Thyroid gland (tissue), 4 donors: Measurements from ENCODE around the gene PPP1R2B. TPM values are rescaled to one million over a fixed set of nuclear protein-coding genes. Genes with fewer than 3 reads are reported as not detected.
"Not testable (repeated sequence)": the region's sequence is repeated elsewhere in the genome, so short reads cannot be mapped to it uniquely, and the experiment has no call there.

Experiments used
- DNase-seq, 2 donors: peaks; one replicate each; pipeline ENCODE4 v3.0.0-alpha.2; 2019
- H3K27ac ChIP-seq, 3 donors: fragments of 200-600 bp; sonication (generic); 1 replicate in 2 of 3; 2 replicates in 1 of 3; pipeline ENCODE4 v1.5.1; 2016 to 2019; ENCODE audit warnings: mild to moderate bottlenecking in 1 of 3, moderate library complexity in 1 of 3
- H3K27me3 ChIP-seq: fragments of 200-600 bp; sonication (generic); one replicate; pipeline ENCODE4 v1.5.1; 2019
- H3K36me3 ChIP-seq, 2 donors: fragments of 200-600 bp; sonication (generic); one replicate each; pipeline ENCODE4 v1.5.1; 2016 to 2019
- H3K4me1 ChIP-seq, 2 donors: fragments of 200-600 bp; sonication (generic); one replicate each; pipeline ENCODE4 v1.5.1; 2017 to 2019
- H3K4me3 ChIP-seq, 3 donors: fragments of 200-600 bp; sonication (generic); replicated peaks in 1 of 3; 1 replicate in 2 of 3; 2 replicates in 1 of 3; pipeline ENCODE4 v1.5.1; 2016; ENCODE audit warnings: mild to moderate bottlenecking in 1 of 3
- H3K9me3 ChIP-seq: fragments of 200-600 bp; sonication (generic); one replicate; pipeline ENCODE4 v1.5.1; 2017
- POLR2A ChIP-seq, 2 donors: fragments of 450-650 bp; IDR thresholded peaks; one replicate each; pipeline ENCODE4 v1.6.1; 2017; ENCODE audit warnings: antibody characterized with exemption in 2 of 2, mild to moderate bottlenecking in 2 of 2, moderate library complexity in 1 of 2
- WGBS, 2 donors: methylation state at CpG; one replicate each; pipeline ENCODE4 v1.1.5; 2017; 5-methylcytosine and 5-hydroxymethylcytosine counted together
- intact Hi-C: fragments of 100-400 bp; cut with DNase I; formaldehyde crosslinking; loops from one replicate; pipeline ENCODE4 v1.15.1; 2023
- total RNA-seq, 4 donors: library from RNA; depleted of rRNA; stranded (reverse); fragments of >200 nt; gene quantifications; one replicate each; pipeline ENCODE4 v1.2.3, GENCODE V29; 2016
- TF ChIP-seq, protein P1 (sequence below), 6 experiments: fragments of 200-600 bp in 3 of 6; fragments of 450-650 bp in 3 of 6; sonication (generic) in 3 of 6; IDR thresholded peaks; one replicate each; pipeline ENCODE4 v1.5.1; 2016 to 2019; ENCODE audit warnings: antibody characterized with exemption in 6 of 6, mild to moderate bottlenecking in 2 of 6, inconsistent platforms in 1 of 6, moderate library complexity in 1 of 6

PPP1R2B gene
- total RNA-seq, 4 donors from 2014 or later = not detected

DNA sequence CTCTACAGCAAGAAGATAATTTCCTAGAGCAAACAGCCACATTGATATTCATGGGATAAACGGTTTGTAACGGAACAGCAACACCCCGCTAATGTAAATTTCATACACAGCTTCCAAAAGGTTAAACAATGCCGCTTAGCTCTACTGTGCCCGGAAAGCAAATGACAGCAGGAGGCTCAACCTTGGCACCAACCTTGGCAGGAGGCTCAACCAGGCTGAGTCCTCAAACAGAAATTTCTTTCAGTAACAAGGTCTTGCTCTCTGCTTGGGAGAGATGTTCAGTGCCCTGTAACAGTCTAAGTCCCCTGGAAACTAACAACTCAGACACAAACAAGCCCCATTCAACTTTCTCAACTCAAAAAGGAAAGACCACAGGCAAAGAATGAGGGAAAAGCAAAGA lies 11.1 kb upstream of the PPP1R2B start:
- Histone ChIP-seq H3K4me3 (no peak overlapping the region), H3K27ac (no peak overlapping the region), H3K27me3 (no peaks in the 10 kb centered on the region), H3K4me1 (no peaks in the 10 kb centered on the region), H3K9me3 (no peaks in the 10 kb centered on the region), H3K36me3 (no peaks in the 10 kb centered on the region)
- DNase-seq = no peak
- intact Hi-C loops = no loop called here
- no peak for TF ChIP-seq POLR2A (IDR thresholded peaks at IDR 0.05)
- TF ChIP-seq, protein P1, sequence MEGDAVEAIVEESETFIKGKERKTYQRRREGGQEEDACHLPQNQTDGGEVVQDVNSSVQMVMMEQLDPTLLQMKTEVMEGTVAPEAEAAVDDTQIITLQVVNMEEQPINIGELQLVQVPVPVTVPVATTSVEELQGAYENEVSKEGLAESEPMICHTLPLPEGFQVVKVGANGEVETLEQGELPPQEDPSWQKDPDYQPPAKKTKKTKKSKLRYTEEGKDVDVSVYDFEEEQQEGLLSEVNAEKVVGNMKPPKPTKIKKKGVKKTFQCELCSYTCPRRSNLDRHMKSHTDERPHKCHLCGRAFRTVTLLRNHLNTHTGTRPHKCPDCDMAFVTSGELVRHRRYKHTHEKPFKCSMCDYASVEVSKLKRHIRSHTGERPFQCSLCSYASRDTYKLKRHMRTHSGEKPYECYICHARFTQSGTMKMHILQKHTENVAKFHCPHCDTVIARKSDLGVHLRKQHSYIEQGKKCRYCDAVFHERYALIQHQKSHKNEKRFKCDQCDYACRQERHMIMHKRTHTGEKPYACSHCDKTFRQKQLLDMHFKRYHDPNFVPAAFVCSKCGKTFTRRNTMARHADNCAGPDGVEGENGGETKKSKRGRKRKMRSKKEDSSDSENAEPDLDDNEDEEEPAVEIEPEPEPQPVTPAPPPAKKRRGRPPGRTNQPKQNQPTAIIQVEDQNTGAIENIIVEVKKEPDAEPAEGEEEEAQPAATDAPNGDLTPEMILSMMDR (IDR thresholded peaks at IDR 0.05) = no peak
- WGBS, 2 donors = 88 to 93% methylated on average over 5 of the region's 5 CpGs

DNA sequence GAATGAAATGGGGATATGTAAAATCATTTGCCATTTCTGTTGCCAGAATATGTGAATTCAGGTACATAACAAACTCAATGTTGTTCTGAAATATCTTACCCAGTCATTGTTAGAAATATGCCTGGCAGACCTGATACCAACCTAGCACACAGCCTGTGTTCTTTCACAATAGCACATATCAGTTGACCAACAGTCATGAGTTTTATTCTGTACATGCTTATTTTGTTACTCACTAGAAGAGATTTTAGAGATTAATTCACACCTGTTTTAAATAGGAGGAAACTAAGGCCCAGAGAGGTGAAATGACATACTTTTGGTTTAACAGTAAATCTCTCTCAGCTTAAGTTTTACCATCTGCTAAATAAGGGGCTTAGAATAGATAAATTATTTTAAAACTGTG lies 8.4 kb upstream of the PPP1R2B start:
- no peaks in the 10 kb centered on the region for H3K36me3 ChIP-seq
- no peak overlapping the region for H3K27ac ChIP-seq
- TF ChIP-seq, protein P1 (IDR thresholded peaks at IDR 0.05) = no peak
- no peak for TF ChIP-seq POLR2A (IDR thresholded peaks at IDR 0.05)
- H3K4me1 ChIP-seq = no peaks in the 10 kb centered on the region
- H3K9me3 ChIP-seq = no peaks in the 10 kb centered on the region
- no peak for DNase-seq
- no peak overlapping the region for H3K4me3 ChIP-seq
- H3K27me3 ChIP-seq = no peaks in the 10 kb centered on the region
- intact Hi-C loops = no loop called here

DNA sequence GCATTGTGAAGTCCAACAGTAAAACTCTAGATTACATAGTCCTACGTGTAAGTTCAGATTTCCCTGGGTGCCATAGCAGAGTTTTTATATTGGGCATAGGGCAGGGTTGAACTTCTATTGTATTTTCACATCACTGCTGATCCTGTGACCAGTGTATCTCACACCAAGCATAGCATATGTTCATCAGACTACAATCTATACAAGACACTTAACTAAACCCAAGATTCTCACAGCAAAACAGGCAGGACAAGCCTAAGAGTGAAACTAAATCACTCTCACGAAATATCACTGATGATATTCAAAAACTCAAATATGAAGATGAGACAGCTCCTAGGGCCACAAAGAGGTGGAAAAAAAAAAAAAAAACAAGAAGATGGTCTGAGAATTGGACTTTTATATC lies 3.2 kb upstream of the PPP1R2B start:
- H3K4me3 ChIP-seq = no peak overlapping the region
- no peaks in the 10 kb centered on the region for H3K9me3 ChIP-seq
- no peak for TF ChIP-seq POLR2A (IDR thresholded peaks at IDR 0.05)
- TF ChIP-seq, protein P1 (IDR thresholded peaks at IDR 0.05) = no peak
- no peak overlapping the region for H3K27ac ChIP-seq
- WGBS, 2 donors = 88 to 95% methylated on average over 2 of the region's 2 CpGs
- no peaks in the 10 kb centered on the region for H3K36me3 ChIP-seq
- H3K4me1 ChIP-seq = no peaks in the 10 kb centered on the region
- no peaks in the 10 kb centered on the region for H3K27me3 ChIP-seq
- intact Hi-C loops = no loop called here
- no peak for DNase-seq

DNA sequence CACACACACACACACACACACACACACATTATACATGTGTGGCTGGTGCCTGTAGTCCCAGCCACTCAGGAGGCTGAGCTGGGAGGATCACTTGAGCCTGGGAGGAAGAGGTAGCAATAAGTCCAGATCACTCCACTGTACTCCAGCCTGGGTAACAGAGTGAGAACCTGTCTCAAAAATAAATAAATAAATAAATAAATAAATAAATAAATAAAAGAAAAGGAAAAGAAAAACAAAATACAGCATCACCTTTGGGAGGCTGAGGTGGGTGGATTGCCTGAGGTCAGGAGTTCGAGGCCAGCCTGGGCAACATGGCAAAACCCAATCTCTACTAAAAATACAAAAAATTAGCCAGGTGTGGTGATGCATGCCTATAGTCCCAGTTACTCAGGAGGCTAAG lies 1.6 kb upstream of the PPP1R2B start:
- H3K36me3 ChIP-seq, H3K27me3 ChIP-seq, intact Hi-C loops, H3K27ac ChIP-seq, DNase-seq, H3K4me3 ChIP-seq, H3K9me3 ChIP-seq, H3K4me1 ChIP-seq: not testable (repeated sequence)
- 90 to 100% methylated on average over 1 of the region's 1 CpG for WGBS, 2 donors

DNA sequence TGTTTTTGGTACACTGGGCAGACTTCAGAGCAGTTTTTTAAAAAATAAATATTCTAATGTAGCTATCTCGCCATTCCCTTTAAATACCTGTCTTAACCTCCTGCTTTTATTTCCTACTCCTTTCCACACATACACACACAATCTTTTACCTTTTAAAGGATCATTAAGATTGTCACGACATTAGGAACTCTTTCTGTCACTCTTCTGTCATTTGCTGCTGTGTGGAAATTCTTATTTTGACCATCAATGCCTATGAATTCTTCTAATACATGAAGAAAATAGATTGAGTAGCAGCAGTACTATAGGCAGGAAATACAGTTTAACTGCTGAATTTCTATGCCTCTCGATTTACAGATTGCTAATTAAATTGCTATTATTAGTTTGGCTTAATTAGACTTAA lies 1.8 kb downstream of the PPP1R2B start:
- intact Hi-C loops = no loop called here
- H3K9me3 ChIP-seq = no peaks in the 10 kb centered on the region
- TF ChIP-seq POLR2A (IDR thresholded peaks at IDR 0.05) = no peak
- TF ChIP-seq, protein P1 (IDR thresholded peaks at IDR 0.05) = no peak

DNA sequence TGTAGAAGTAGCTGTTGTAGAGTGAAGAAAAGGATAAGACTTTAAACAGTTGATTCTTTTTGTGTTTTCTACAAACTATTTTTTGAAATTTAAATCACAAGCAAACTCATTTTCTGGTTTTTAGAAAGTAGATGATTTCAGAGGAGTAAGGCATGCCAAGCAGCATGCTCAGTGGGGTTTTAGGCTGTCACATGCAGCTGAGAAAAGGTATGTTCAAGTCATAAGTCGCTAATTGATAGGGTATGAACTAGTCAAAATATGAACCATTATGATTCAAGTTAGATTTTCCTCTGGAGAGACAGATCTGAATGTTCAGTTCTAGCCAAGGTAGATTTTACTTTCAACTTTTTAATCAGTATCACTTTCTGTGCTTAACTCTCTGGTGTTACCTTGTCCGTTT lies 3.0 kb downstream of the PPP1R2B start:
- H3K9me3 ChIP-seq, H3K4me1 ChIP-seq, H3K36me3 ChIP-seq, H3K4me3 ChIP-seq, intact Hi-C loops, DNase-seq, H3K27me3 ChIP-seq, H3K27ac ChIP-seq: not testable (repeated sequence)
- WGBS, 2 donors = 85 to 93% methylated on average over 2 of the region's 2 CpGs

More for the DNA sequence above, 1.8 kb downstream of the PPP1R2B start:
- WGBS, 2 donors = 85% methylated on average over 3 of the region's 3 CpGs
- no peak overlapping the region for H3K4me3 ChIP-seq
- H3K4me1 ChIP-seq = no peaks in the 10 kb centered on the region
- H3K27ac ChIP-seq = no peak overlapping the region
- H3K36me3 ChIP-seq = no peaks in the 10 kb centered on the region
- no peak for DNase-seq
- H3K27me3 ChIP-seq = no peaks in the 10 kb centered on the region
